Mucosa of stomach (tissue), 1 donor: ENCODE data around the gene NLGN1.
"Not testable (repeated sequence)": the region's sequence is repeated elsewhere in the genome, so short reads cannot be mapped to it uniquely, and the experiment has no call there.

ENCODE experiments used
- H3K27me3 ChIP-seq: one replicate; pipeline ENCODE4 v1.7.0; 2013; ENCODE audit warnings: mild to moderate bottlenecking, low read length; ENCODE audit not compliant: control insufficient read depth, insufficient read depth
- H3K36me3 ChIP-seq: one replicate; pipeline ENCODE4 v1.7.0; 2013; ENCODE audit warnings: low read length; ENCODE audit not compliant: control insufficient read depth, insufficient read depth
- H3K4me1 ChIP-seq: one replicate; pipeline ENCODE4 v1.7.0; 2013; ENCODE audit warnings: mild to moderate bottlenecking, low read length; ENCODE audit not compliant: control insufficient read depth, insufficient read depth
- H3K4me3 ChIP-seq: one replicate; pipeline ENCODE4 v1.7.0; 2013; ENCODE audit warnings: low read length
- H3K9ac ChIP-seq: one replicate; pipeline ENCODE4 v1.7.0; 2013; ENCODE audit warnings: mild to moderate bottlenecking, low read length, moderate library complexity
- H3K9me3 ChIP-seq: one replicate; pipeline ENCODE4 v1.7.0; 2013; ENCODE audit warnings: mild to moderate bottlenecking, low read length, moderate library complexity; ENCODE audit not compliant: control insufficient read depth
- donor health status: Pancreatic carcinoma.

The NLGN1 gene

DNA sequence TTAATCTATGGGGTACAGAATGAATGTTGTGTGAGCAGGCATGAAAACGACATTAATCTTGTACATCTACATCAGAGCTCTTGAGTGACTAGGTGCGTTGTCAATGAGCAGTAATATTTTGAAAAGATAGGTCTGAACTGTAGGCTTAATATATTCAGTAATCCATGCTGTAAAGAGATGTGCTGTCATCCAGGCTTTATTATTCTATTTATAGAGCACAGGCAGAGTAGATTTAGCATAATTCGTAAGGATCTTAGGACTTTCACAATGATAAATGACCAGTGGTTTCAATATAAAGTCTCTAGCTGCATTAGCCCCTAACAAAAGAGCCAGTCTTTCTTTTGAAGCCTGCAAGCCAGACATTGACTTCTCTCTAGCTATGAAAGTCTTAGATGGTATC is 43.0 kb downstream of the NLGN1 start:
- H3K4me1 ChIP-seq, result no peaks in the 10 kb centered on the region
- H3K9ac ChIP-seq, result no peak overlapping the region
- H3K36me3 ChIP-seq, result no peaks in the 10 kb centered on the region
- H3K27me3 ChIP-seq, result no peaks in the 10 kb centered on the region
- H3K9me3 ChIP-seq, result no peaks in the 10 kb centered on the region
- no peak overlapping the region for H3K4me3 ChIP-seq

DNA sequence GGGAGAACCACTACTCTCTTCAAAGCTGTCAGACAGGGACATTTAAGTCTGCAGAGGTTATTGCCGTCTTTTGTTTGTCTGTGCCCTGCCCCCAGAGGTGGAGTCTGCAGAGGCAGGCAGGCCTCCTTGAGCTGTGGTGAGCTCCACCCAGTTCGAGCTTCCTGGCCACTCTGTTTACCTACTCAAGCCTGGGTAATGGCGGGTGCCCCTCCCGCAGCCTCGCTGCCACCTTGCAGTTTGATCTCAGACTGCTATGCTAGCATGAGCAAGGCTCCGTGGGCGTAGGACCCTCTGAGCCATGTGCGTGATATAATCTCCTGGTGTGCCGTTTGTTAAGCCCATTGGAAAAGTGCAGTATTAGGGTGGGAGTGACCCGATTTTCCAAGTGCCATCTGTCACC is 54.0 kb downstream of the NLGN1 start:
- not testable (repeated sequence) for H3K4me3 ChIP-seq, H3K9ac ChIP-seq, H3K27me3 ChIP-seq, H3K4me1 ChIP-seq, H3K36me3 ChIP-seq, H3K9me3 ChIP-seq

GRCh38 chr3:173463250-173463649 is 65.7 kb downstream of the NLGN1 start:
- Histone ChIP-seq H3K9ac (no peak overlapping the region), H3K27me3 (no peaks in the 10 kb centered on the region), H3K4me1 (no peaks in the 10 kb centered on the region), H3K4me3 (no peak overlapping the region), H3K36me3 (no peaks in the 10 kb centered on the region), H3K9me3 (no peaks in the 10 kb centered on the region)

- H3K9me3 ChIP-seq, result no peaks in the 10 kb centered on the region
- H3K4me1 ChIP-seq, result no peaks in the 10 kb centered on the region
- no peak overlapping the region for H3K9ac ChIP-seq
- H3K36me3 ChIP-seq, result no peaks in the 10 kb centered on the region
- no peak overlapping the region for H3K4me3 ChIP-seq
- no peaks in the 10 kb centered on the region for H3K27me3 ChIP-seq
These were observed 67.6 kb downstream of the NLGN1 start for GRCh38 chr3:173465112-173465511.

GRCh38 chr3:173465898-173466678 is 68.5 kb downstream of the NLGN1 start:
- H3K9me3 ChIP-seq, result no peaks in the 10 kb centered on the region
- no peaks in the 10 kb centered on the region for H3K4me1 ChIP-seq
- no peaks in the 10 kb centered on the region for H3K36me3 ChIP-seq
- H3K27me3 ChIP-seq, result no peaks in the 10 kb centered on the region
- H3K9ac ChIP-seq, result no peak overlapping the region
- H3K4me3 ChIP-seq, result no peak overlapping the region

DNA sequence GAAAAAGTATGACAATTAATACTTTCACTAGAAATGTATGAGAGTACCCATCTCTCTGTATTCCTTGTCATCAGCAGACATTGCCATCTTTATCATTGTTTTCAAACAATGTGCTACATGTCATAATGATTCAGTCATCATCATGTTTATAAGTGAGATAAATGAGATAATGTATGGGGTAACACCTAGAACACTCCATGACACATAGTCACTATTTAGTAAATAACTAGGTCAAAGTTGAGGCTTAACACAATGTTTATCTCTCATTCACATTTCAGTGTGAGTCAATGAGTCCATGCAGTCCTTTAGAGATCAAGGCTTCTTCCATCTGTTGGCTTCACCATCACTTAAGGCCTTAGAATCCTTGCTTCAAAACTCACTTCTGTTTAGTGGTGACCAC is 70.0 kb downstream of the NLGN1 start:
- Histone ChIP-seq H3K9me3 (no peaks in the 10 kb centered on the region), H3K9ac (no peak overlapping the region), H3K36me3 (no peaks in the 10 kb centered on the region), H3K4me1 (no peaks in the 10 kb centered on the region), H3K27me3 (no peaks in the 10 kb centered on the region), H3K4me3 (no peak overlapping the region)

GRCh38 chr3:173473237-173473636 is 75.7 kb downstream of the NLGN1 start:
- no peak overlapping the region for H3K4me3 ChIP-seq
- no peaks in the 10 kb centered on the region for H3K27me3 ChIP-seq
- H3K36me3 ChIP-seq, result no peaks in the 10 kb centered on the region
- H3K9me3 ChIP-seq, result no peaks in the 10 kb centered on the region
- H3K4me1 ChIP-seq, result no peaks in the 10 kb centered on the region
- H3K9ac ChIP-seq, result no peak overlapping the region

DNA sequence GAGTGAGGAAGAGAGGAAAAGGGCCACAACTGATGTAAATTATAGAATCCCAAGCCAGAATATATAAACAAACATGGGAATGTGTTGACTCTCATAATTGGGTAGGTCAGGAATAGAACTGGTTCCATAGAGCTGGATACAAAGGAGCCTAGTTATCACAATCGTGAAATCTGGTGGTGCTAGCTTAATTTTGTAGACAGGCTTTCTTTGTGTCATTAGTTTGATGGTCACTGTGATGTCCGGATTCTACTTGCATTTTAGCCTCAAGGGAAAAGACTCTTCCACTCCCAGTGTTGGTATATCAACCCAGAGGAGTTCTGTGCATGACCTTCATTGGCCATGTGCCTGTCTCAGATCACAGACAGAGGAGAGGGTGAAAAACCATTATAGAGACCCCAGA is 81.8 kb downstream of the NLGN1 start:
- Histone ChIP-seq H3K36me3 (no peaks in the 10 kb centered on the region), H3K4me1 (no peaks in the 10 kb centered on the region), H3K9ac (no peak overlapping the region), H3K27me3 (no peaks in the 10 kb centered on the region), H3K4me3 (no peak overlapping the region), H3K9me3 (no peaks in the 10 kb centered on the region)

- H3K9me3 ChIP-seq, result no peaks in the 10 kb centered on the region
- H3K9ac ChIP-seq, result no peak overlapping the region
- H3K4me1 ChIP-seq, result no peaks in the 10 kb centered on the region
- H3K36me3 ChIP-seq, result no peaks in the 10 kb centered on the region
- H3K4me3 ChIP-seq, result no peak overlapping the region
- no peaks in the 10 kb centered on the region for H3K27me3 ChIP-seq
These were observed 104.5 kb downstream of the NLGN1 start for GRCh38 chr3:173501931-173502489.

DNA sequence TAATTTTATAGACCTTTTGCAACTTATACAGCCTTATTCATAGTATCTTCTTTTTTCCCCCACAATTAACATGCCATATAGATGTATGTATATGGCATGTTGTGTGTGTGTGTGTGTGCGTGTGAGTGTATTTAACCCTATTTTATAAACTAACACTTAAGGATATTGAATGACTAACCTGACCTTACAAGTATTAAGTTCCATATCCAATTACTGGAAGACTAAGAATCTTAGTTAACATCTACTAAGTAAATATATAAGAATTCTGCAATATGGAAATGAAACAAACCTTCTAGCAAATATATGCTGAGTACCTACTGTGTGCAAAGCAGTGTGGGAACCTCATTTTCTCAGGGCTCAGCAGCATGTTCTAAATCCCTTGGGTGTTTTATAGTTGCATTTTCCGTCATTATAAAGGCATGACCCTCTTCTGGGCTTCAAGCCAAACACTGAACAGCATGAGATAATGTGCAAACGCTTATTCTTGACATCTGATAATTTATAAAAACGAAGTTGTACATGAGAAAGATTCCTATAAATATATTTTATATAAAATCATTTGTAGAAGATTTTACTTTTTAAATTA is 105.5 kb downstream of the NLGN1 start:
- Histone ChIP-seq H3K4me1 (no peaks in the 10 kb centered on the region), H3K9ac (no peak overlapping the region), H3K27me3 (no peaks in the 10 kb centered on the region), H3K36me3 (no peaks in the 10 kb centered on the region), H3K9me3 (no peaks in the 10 kb centered on the region), H3K4me3 (no peak overlapping the region)

GRCh38 chr3:173510565-173510964 is 113.0 kb downstream of the NLGN1 start:
- no peaks in the 10 kb centered on the region for H3K4me1 ChIP-seq
- no peaks in the 10 kb centered on the region for H3K36me3 ChIP-seq
- H3K27me3 ChIP-seq, result no peaks in the 10 kb centered on the region
- no peaks in the 10 kb centered on the region for H3K9me3 ChIP-seq
- H3K4me3 ChIP-seq, result no peak overlapping the region
- H3K9ac ChIP-seq, result no peak overlapping the region

DNA sequence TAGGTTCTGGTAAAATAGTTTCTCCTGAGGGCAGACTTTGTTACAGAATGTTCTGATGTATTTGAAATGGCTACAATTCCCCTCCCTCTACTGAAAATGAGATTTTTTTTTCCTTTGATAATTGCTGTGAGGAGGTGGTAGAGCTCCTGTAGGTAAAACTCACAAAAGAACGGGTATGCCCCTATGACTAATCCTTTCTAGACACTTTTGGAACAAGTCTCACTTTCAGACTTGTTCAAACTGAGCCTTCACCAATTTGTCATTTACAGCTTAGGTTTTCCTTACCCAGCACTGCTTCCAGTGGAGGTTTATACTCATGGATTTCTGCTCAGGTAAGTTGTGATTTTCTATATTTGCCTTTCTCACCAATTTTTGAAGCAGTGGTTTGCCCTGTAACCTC is 115.6 kb downstream of the NLGN1 start:
- Histone ChIP-seq H3K9me3 (no peaks in the 10 kb centered on the region), H3K27me3 (no peaks in the 10 kb centered on the region), H3K4me1 (no peaks in the 10 kb centered on the region), H3K36me3 (no peaks in the 10 kb centered on the region), H3K4me3 (no peak overlapping the region), H3K9ac (no peak overlapping the region)
